ENCODE measurements around the gene SAMD7.

The SAMD7 gene, protein sequence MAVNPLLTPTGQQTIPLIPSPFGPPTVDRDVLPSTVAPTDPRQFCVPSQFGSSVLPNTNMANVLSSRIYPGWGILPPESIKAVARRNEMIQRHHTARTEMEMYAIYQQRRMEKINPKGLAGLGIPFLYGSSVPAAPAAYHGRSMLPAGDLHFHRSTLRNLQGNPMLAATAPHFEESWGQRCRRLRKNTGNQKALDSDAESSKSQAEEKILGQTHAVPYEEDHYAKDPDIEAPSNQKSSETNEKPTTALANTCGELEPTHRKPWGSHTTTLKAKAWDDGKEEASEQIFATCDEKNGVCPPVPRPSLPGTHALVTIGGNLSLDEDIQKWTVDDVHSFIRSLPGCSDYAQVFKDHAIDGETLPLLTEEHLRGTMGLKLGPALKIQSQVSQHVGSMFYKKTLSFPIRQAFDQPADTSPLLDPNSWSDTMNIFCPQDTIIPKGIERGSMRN

GRCh38 chr3:169911272-169911671 is at the start of gene SAMD7:
Gene SAMD7 (plus strand): TSS chr3:169911572. CDS start chr3:169919499, 7,927 bp downstream.
- DNase-seq: no peak

DNA sequence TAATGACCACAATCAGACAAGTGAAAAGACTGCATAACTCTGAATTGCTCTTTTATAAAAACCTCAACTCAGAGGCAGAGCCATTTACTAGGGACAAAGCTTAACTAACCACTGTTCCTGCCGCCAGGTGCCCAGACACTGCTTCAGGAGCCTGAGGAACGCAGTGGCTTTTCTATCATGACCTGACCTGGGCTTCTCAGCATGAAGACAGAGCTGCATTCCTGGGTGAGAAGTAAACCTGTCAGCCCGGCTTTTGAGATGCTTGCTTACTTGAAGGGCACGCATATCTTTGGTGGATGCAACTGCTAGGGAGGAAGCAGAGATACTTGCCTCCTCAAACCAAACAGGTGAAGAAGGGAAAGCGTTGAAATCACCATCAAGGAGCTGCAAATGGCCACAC is 49.5 kb upstream of the SAMD7 start:
- no peak for DNase-seq

- DNase-seq: peak; percentile 29 to 45
These were observed 47.9 kb upstream of the SAMD7 start for GRCh38 chr3:169863458-169863899.

- no peak for DNase-seq
These were observed 47.1 kb upstream of the SAMD7 start for GRCh38 chr3:169864270-169864669.

GRCh38 chr3:169865176-169865767 is 46.1 kb upstream of the SAMD7 start:
- peak; percentile 27 to 66 for DNase-seq

DNA sequence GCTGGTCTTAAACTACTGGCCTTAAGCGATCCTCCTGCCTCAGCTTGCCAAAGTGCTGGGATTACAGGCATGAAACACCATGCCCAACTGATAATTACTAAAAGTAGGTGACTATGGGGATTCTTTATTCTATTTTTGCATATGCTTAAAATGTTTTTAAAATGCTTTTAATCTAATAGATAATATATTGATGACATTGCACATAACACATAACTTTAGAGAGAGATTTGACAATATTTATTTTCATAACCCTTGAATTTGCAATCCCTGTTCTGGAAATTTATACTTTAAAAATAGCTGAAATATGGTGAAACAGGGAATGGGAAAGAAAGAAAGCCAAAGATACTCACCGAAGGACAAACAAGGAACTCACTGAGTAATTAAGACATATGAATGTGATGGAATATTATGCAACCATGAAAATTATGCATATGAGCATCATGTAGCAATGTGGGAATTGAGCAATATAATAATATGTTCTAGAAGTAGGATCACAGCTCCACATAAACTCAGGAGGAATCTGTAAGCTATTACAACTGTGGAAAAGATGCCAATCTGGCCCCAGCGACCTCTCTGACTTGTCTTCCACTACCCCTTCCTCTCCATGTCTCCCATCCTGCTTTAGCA is 43.7 kb upstream of the SAMD7 start:
- no peak for DNase-seq

- DNase-seq: no peak
These were observed 43.0 kb upstream of the SAMD7 start for GRCh38 chr3:169868369-169868768.

GRCh38 chr3:169869484-169870220 is 41.7 kb upstream of the SAMD7 start, which contains the start of gene LRRC31:
Gene LRRC31 (minus strand): TSS chr3:169869935. CDS start chr3:169869807, 128 bp downstream.
- DNase-seq: no peak

DNA sequence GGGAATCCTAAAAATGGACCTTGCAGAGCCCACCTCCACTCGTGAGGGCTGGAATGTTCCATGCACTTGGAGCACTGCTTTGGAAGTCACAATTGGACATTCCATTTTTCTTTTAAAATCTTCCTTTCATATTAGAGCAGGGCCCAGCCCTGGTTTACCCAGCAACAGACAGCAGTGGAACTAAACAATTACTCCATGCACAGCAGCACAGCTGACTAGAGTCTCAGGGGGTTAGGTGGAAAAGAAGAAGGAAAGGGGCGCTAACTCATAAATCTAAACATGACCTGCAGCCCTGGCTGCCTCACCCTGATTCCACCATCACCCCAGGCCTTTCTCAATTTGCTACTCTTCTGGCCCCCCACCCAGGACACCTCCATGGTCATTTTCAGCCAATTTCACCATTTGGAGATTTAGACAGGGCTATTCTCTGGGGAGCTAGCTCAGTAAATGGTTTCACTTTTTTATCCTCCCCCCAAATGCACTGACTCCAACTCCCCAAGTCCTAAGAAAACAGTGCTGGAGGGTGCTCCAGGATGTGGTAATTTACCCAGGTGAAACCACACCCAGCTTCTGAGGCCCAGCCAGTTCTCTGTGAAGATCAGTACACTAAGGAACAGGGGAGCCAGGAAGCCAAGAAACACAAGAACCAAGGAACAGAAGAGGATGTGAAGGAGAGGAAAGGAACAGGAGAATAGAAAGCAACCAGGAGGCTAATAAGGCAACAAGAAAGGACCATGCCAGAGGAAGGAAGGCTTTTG is 40.1 kb upstream of the SAMD7 start:
- no peak for DNase-seq

DNA sequence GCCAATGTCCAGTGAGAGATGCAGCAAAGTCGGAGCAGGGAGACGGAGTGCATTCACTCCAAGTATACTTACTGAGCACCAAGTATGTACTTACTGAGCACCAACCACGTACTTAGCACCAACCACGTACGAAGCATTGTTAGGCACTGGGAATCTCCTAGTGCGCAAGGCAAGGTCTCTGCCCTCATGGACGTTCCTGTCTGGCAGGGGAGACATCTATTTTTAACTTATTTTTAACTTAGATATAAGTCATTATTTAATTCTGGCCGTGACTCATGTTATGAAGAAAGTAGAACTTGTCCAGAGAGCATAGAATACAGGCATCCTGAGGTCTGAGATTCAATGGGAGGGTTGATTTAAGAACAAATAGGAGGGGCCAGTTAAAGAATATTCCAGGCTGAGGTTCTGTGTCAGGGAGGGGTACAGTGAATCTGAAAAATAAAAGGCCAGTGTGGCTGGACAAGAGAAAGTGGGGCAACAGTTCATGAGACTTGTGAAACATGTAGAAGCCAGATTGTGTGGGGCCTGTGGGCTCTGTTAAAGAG is 32.3 kb upstream of the SAMD7 start:
- DNase-seq: no peak

GRCh38 chr3:169879845-169880575 is 31.4 kb upstream of the SAMD7 start:
- no peak for DNase-seq

GRCh38 chr3:169880576-169881250 is 30.7 kb upstream of the SAMD7 start:
- DNase-seq: no peak

DNA sequence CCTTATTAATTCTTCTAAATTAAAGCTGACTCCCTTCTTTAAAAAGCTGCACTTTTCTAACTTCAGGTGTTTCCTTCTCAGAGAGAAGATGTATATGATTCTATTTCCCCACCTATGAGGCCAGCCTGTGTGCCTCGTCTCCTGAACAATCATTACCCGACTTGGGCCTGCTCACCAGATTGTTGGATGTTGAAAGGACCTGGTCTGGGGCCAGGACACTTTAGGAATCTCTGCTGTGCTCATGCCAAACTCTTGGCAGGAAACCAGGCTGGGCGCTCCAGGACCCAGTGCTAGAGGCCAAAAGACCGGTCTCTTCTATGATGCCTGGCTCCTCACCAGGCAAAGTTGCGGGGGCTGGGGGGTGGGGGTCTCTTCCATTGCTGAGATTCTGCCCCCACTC is 24.7 kb upstream of the SAMD7 start:
- DNase-seq: no peak

DNA sequence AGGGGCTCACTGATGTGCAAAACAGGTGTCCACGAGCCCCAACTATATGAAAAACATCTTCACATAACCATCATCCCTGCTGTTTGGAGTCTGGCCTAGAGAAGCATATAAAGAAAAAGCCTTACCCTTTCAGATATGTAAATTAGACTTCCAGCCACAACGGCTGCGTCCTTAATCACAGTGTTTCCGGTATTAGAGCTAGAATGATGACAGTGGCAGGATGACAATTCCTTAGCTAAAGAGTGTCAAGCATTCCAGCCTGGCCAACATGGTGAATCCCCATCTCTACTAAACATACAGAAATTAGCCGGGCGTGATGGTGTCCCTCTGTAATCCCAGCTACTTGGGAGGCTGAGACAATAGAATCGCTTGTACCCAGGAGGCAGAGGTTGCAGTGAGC is 19.5 kb upstream of the SAMD7 start:
- no peak for DNase-seq

DNA sequence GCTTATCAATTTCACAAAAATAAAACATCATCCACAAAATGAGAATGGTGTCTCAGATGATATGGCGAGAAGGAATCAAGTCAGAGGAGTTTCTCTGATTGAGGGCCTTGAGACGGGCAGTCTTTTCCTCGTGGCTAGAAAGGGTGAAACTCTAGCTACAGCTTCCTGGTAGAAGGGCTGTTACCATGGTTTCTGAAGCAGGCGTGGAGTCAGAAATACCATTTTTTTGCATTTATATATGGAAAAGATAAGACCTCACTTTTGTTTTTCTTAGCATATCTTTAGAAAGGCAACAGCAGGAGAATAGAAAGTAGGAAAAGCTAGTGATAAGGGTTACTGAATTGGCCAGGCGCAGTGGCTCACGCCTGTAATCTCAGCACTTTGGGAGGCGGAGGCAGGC is 17.3 kb upstream of the SAMD7 start:
- no peak for DNase-seq

DNA sequence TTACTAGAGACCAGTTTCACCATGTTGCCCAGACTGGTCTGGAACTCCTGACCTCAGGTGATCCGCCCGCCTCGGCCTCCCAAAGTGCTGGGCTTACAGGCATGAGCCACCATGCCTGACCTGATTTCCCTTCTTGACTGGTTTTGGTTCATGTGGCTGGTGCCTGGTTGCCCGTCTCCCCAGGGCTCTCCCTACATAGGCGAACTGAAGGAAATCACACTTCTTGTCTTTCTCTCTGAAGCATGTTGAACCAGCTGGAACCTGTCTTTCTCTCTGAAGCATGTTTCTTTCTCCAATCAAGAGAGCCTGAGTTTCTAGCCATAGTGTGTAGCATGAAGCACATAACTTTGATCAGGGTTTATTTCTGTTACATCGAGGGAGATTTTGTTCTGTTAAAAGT is 16.3 kb upstream of the SAMD7 start:
- no peak for DNase-seq

- no peak for DNase-seq
These were observed 14.1 kb upstream of the SAMD7 start for GRCh38 chr3:169897284-169897683.

- DNase-seq: no peak
These were observed 9.9 kb upstream of the SAMD7 start for GRCh38 chr3:169901453-169901852.

GRCh38 chr3:169905404-169905803 is 6.0 kb upstream of the SAMD7 start:
- no peak for DNase-seq

GRCh38 chr3:169907476-169907875 is 3.9 kb upstream of the SAMD7 start:
- DNase-seq: no peak

DNA sequence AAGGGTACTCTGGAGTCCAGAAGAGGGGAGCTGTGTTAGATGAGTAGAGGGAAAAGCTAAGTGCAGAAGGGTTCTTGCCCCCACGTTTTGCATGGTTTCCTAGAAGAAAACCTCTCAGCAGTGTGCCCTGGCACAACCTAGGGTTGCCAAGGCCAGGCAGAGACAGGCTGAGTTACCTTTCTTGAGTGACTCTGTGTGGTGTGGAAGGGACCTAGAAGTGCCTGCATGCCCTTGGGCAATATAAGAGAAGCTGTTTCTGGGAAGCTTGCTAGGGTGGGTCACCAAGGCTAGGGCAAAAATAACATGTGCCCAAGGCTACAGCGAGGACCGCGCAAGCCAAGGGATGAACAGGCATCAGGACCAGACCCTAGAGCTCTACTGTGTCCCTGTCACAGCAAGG is 3.4 kb upstream of the SAMD7 start:
- no peak for DNase-seq

Data from bone marrow (tissue), 2 donors.